K562 (cell line): ENCODE results near the gene CD164L2. TPM values are rescaled to one million over a fixed set of nuclear protein-coding genes. Genes with fewer than 3 reads are reported as not detected.

Experiments
- AFF4 ChIP-seq: sonication (generic); formaldehyde crosslinking; IDR thresholded peaks from 2 replicates; pipeline ENCODE4 v1.8.0; 2023; ENCODE audit warnings: mild to moderate bottlenecking, missing genetic modification reagents
- CGGBP1 ChIP-seq: fragments of 250-450 bp; sonication (Bioruptor Pico); IDR thresholded peaks from 2 replicates; pipeline ENCODE4 v1.9.0; 2021; ENCODE audit warnings: mild to moderate bottlenecking
- CREBBP ChIP-seq: IDR thresholded peaks from one replicate; pipeline ENCODE4 v1.6.1; 2012; ENCODE audit warnings: low read depth, mild to moderate bottlenecking, control low read depth, inconsistent platforms, low read length
- ETS1 ChIP-seq: conservative IDR thresholded peaks from 2 replicates; pipeline ENCODE4 v1.6.1; 2011; ENCODE audit warnings: low read depth, mild to moderate bottlenecking, low read length; ENCODE audit not compliant: control insufficient read depth
- ETV5 ChIP-seq: sonication (generic); formaldehyde crosslinking; IDR thresholded peaks from 2 replicates; pipeline ENCODE4 v1.4.0; 2020; ENCODE audit warnings: low read depth, mild to moderate bottlenecking, missing genetic modification reagents
- FOXA3 ChIP-seq, 2 experiments: fragments of 450-650 bp in 1 of 2; sonication (generic) in 1 of 2; formaldehyde crosslinking; IDR thresholded peaks in 1 of 2; conservative IDR thresholded peaks in 1 of 2; 2 replicates each; pipeline versions ENCODE4 v1.4.0 to v1.8.0; 2020 to 2022; ENCODE audit warnings: mild to moderate bottlenecking in 2 of 2, missing genetic modification reagents in 1 of 2
- GTF2A2 ChIP-seq: IDR thresholded peaks from 2 replicates; pipeline ENCODE4 v1.6.1; 2016; ENCODE audit warnings: mild to moderate bottlenecking, missing genetic modification characterization, missing compliant biosample characterization
- HMGN3 ChIP-seq: IDR thresholded peaks from 2 replicates; pipeline ENCODE4 v1.6.1; 2011; ENCODE audit warnings: borderline replicate concordance, low read depth, mild to moderate bottlenecking, mixed read lengths, low read length; ENCODE audit not compliant: insufficient read length; ENCODE audit errors: extremely low read depth
- KLF16 ChIP-seq: IDR thresholded peaks from 2 replicates; pipeline ENCODE4 v1.6.1; 2016; ENCODE audit warnings: antibody characterized with exemption
- MAX ChIP-seq: sonication (generic); formaldehyde crosslinking; IDR thresholded peaks from 2 replicates; pipeline ENCODE4 v1.9.0; 2022; ENCODE audit warnings: mild to moderate bottlenecking, missing genetic modification reagents
- RBM22 ChIP-seq: fragments of 200-400 bp; formaldehyde crosslinking; IDR thresholded peaks from 2 replicates; pipeline ENCODE4 v1.6.1; 2018; ENCODE audit warnings: low read length, low read depth; ENCODE audit not compliant: poor library complexity, severe bottlenecking
- TCF7L2 ChIP-seq: fragments of 150-350 bp; IDR thresholded peaks from 2 replicates; pipeline ENCODE4 v1.6.1; 2016; ENCODE audit warnings: low read depth, mild to moderate bottlenecking, low read length, moderate library complexity
- VEZF1 ChIP-seq: fragments of 200-800 bp; sonication (Bioruptor generic); IDR thresholded peaks from 2 replicates; pipeline ENCODE4 v1.6.1; 2017; ENCODE audit warnings: missing genetic modification characterization, missing compliant biosample characterization
- ZBTB1 ChIP-seq: sonication (generic); formaldehyde crosslinking; IDR thresholded peaks from 2 replicates; pipeline ENCODE4 v1.8.1; 2023; ENCODE audit warnings: missing genetic modification reagents, low read depth, mild to moderate bottlenecking, borderline replicate concordance
- polyA plus RNA-seq, 8 experiments: library from polyadenylated mRNA; depleted of rRNA in 4 of 8; stranded (reverse) in 5 of 8; unstranded in 3 of 8; fragments of >200 nt; fragmentation: Nextera tagmentation in 2 of 8; fragmentation: Illumina TruSeq in 1 of 8; extraction: Ambion mirVana in 2 of 8; extraction: Trizol in 1 of 8; gene quantifications; 2 replicates each; pipeline versions ENCODE4 v1.2.1 to v1.2.3, GENCODE V29; 2011 to 2014; ENCODE audit warnings: inconsistent platforms in 1 of 8, missing spikeins in 1 of 8
- total RNA-seq, 7 experiments: library from RNA; depleted of rRNA in 6 of 7; stranded (reverse); fragments of >200 nt in 6 of 7; fragmentation: Illumina TruSeq in 2 of 7; extraction: Trizol in 2 of 7; gene quantifications; 2 replicates each; pipeline versions ENCODE4 v1.2.1 to v1.2.3, GENCODE V29; 2011 to 2021; ENCODE audit warnings: low replicate concordance in 1 of 7
- TF ChIP-seq, protein P1 (sequence below): fragments of 250-450 bp; sonication (Bioruptor Pico); IDR thresholded peaks from 2 replicates; pipeline ENCODE4 v1.6.1; 2021; ENCODE audit warnings: mild to moderate bottlenecking

CD164L2 gene
- total and polyA plus RNA-seq, 9 of the 15 experiments (the other 6 are each of a cell fraction or from before 2014, with no cell fraction given) = 0.08 to 0.92 (median 0.38) TPM; not detected in 1

DNA sequence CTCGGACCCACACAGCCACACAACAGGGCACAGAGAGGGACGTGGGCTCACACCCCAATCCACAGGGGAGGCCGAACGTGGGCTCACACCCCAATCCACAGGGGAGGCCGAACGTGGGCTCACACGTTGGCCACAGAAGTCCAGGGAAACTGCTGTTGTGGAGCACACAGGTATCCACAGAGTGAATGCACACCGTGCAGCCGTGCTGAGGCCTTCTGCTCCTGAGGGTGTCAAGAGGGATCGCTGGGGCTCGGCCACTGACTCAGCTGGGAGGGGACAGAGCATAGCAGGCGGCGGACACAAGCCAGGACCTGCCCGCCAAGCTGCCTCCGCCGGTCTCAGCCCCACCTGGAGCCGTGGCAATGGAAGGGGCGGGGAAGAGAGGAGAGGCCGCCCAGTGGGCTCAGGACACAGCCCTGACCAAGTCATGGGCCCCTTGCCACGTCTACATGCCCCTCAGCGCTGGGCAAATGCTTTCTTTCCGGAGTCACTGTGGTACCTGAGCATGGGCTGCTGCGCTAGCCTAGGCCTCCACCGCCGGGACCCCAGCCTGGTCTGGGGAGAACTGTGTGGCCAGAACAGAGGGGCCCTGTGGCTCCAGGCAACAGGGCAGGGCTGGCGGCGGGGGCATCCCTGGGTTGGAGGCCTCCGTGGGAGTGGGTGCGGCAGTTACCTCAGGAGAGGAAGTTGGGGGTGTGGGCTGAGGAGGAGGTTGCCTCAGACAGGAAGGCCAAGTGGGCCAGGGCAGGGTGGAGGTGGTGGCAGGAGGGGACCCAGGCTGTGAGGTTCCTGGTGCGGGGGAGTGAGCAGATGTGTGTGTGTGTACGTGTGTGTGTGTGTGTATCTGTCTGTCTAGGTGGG lies 40.1 kb downstream of the CD164L2 start (continued):
- no peak for TF ChIP-seq ETS1
- peak; percentile 67 for TF ChIP-seq MAX
- peak; percentile 74; the same call in 1 of the 2 replicates for TF ChIP-seq ZBTB1
- TF ChIP-seq HMGN3 = peak; percentile 30
- peak; percentile 31; the same call in 1 of the 2 replicates for TF ChIP-seq KLF16
- TF ChIP-seq, protein P1, sequence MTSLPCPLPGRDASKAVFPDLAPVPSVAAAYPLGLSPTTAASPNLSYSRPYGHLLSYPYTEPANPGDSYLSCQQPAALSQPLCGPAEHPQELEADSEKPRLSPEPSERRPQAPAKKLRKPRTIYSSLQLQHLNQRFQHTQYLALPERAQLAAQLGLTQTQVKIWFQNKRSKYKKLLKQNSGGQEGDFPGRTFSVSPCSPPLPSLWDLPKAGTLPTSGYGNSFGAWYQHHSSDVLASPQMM = no peak
- no peak for TF ChIP-seq FOXA3 (CRISPR knock-in tag; conservative IDR thresholded peaks at IDR 0.05 in 1 of 2, IDR thresholded peaks at IDR 0.05 in 1 of 2)
- TF ChIP-seq RBM22 = no peak
- peak; percentile 39 for TF ChIP-seq VEZF1
- peak; percentile 55; the same call in 1 of the 2 replicates for TF ChIP-seq ETV5
- TF ChIP-seq CGGBP1 (CRISPR knock-in tag) = no peak
- no peak for TF ChIP-seq TCF7L2
- TF ChIP-seq GTF2A2 (tag) = 0 out of 2 replicates have a peak, but pooled peaks have one; percentile 48
- TF ChIP-seq AFF4 (CRISPR knock-in tag) = no peak
- no peak for TF ChIP-seq CREBBP
